Activated CD4-positive, alpha-beta T cell treated with anti-CD3 and anti-CD28 coated beads, Interleukin-2, Interleukin-6, amounts not matched to agents 100 ng/mL and 50 ng/mL, durations not matched to agents 16 hours and 8 hours (primary cell): Measurements from ENCODE around the gene WIZ.
"Not testable (repeated sequence)": the region's sequence is repeated elsewhere in the genome, so short reads cannot be mapped to it uniquely, and the experiment has no call there.

Experiments
- DNase-seq: peaks from one replicate; pipeline ENCODE4 v3.0.0-alpha.2; 2020

Gene WIZ

DNA sequence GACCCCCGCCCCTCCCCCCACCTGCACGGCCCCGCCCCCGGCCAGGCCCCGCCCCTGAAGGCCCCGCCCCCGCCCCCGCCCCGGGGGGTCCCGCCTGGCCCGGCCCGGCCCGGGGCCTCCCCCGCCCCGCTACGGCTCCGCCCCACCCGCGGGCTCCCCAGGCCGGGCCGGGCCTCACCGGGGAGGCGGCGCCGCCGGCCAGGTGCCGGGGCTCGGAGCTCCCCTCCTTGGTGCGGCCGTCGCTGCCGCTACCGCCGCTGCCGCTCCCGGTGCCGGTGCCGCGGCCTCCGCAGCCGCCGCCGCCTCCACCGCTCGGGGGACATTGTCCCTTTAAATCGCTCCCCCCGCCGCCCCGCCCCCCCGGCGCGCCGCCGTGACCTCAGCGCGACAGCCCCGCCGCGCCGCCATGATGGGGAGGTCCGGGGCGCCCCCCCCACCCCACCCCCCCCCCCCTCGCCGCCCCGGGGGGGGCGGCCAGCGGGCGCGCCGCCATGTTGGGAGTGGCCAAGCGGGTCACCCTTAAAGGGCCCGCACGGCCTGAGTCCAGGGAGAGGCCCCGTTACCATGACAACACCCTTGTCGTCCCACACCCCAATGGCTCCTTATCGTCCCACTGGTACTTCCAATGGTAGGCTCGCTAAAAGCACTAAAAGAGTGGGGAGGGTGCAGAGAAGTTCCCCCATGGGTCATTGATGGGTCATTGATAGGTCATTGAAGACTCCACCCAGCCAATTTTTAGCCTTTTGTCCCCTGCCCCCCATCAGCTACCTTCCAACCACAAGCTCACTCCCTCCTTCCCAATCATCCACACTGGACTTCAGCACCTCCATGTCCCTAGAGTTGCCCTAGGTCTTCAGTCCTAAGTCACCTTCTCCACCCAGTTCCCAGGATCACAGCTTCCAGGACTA is at the start of gene WIZ:
WIZ (minus strand) TSS at position 337 of the 908 bp plus-strand sequence. CDS start 1,649 bp downstream, outside the sequence.
- peak; percentile 86 for DNase-seq

- DNase-seq, result no peak
Measured at GRCh38 chr19:15498910-15499309, 49.2 kb upstream of the WIZ start.

- DNase-seq, result no peak
Measured at GRCh38 chr19:15498156-15498858, 48.6 kb upstream of the WIZ start.

- no peak for DNase-seq
Measured at GRCh38 chr19:15495151-15495550, 45.4 kb upstream of the WIZ start.

- DNase-seq, result no peak
Measured at GRCh38 chr19:15488489-15489226, 38.9 kb upstream of the WIZ start.

DNA sequence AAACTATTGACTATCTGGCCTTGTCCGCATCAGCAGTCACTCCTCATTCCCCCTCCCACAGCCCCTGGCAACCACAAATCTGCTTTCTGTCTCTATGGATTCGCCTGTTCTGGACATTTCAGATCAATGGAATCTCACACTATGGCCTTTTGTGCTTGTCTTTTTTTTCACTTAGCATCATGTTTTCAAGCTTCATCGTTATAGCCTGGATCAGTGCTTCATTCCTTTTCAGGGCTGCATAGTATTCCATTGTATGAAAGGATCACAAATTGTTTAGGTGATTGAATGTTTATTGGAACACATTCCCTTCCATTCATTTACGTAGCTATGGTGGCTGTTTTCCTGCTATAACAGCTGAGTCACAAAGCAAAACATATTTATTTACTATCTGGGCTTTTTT is 37.3 kb upstream of the WIZ start:
- DNase-seq, result no peak

- DNase-seq, result not testable (repeated sequence)
Measured at GRCh38 chr19:15485768-15486167, 36.0 kb upstream of the WIZ start.

DNA sequence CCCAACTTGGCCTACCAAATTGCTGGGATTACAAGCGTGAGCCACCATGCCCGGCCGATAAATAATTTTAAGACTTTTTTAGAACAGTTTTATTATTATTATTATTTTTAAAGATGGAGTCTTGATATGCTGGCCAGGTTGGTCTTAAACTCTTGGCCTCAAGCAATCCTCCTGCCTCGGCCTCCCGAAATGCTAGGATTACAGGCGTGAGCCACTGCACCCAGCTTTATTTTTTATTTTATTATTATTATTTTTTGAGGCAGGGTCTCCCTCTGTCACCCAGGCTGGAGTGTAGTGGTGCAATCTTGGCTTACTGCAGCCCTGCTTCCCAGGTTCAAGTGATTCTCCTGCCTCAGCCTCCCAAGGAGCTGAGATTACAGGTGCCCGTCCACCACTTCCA is 31.2 kb upstream of the WIZ start:
- DNase-seq, result not testable (repeated sequence)

- no peak for DNase-seq
Measured at GRCh38 chr19:15479391-15480345, 29.9 kb upstream of the WIZ start, which contains the start of gene PGLYRP2. TSS of gene PGLYRP2 (minus strand) at chr19:15479501. CDS start at chr19:15479371, 130 bp downstream.

DNA sequence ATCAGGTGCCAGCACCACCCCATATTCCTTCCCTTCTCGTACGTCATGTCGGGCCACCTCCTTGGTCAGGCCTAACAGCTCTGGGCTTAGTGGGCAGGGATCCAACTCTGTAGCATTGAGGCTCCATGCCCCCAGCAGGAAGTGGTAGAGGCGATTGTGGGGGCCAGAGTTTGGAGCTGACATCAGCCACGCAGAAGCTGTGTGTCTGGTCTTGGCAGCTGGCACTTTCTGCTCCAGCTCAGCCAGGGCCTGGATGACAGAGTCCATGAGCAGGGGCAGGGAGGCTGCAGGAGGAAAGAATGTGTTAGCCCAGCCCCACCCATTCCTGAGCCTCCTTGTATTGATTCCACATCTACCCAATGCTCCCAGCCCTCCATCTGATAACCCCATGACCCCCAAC is 26.6 kb upstream of the WIZ start:
- no peak for DNase-seq

- no peak for DNase-seq
Measured at GRCh38 chr19:15475611-15476010, 25.9 kb upstream of the WIZ start.

GRCh38 chr19:15475169-15475568 is 25.4 kb upstream of the WIZ start:
- DNase-seq, result no peak

GRCh38 chr19:15473821-15474220 is 24.1 kb upstream of the WIZ start:
- not testable (repeated sequence) for DNase-seq

GRCh38 chr19:15471639-15472101 is 21.9 kb upstream of the WIZ start:
- no peak for DNase-seq

- no peak for DNase-seq
Measured at GRCh38 chr19:15469513-15470297, 19.9 kb upstream of the WIZ start.

- no peak for DNase-seq
Measured at GRCh38 chr19:15468675-15469512, 19.1 kb upstream of the WIZ start.

- DNase-seq, result no peak
Measured at GRCh38 chr19:15467734-15468214, 18.0 kb upstream of the WIZ start.

- DNase-seq, result peak; percentile 93
Measured at GRCh38 chr19:15466851-15467733, 17.3 kb upstream of the WIZ start.
